ENCODE results near the gene TMEM163.

- TF ChIP-seq CTCF (IDR thresholded peaks at IDR 0.05) (no peak), POLR2A (IDR thresholded peaks at IDR 0.05) (no peak)
Observed at GRCh38 chr2:134630504-134631159, 88.2 kb downstream of the TMEM163 start.
